Measurements from ENCODE around the gene TMTC2. TPM values are rescaled to one million over a fixed set of nuclear protein-coding genes. Genes with fewer than 3 reads are reported as not detected.
"Not testable (repeated sequence)": the region's sequence is repeated elsewhere in the genome, so short reads cannot be mapped to it uniquely, and the experiment has no call there.

Gene TMTC2
- total RNA-seq, 2 experiments from 2014 or later = 2.6 to 3.4 TPM

GRCh38 chr12:82780517-82780916 lies 93.8 kb downstream of the TMTC2 start:
- Mint-ChIP-seq H3K4me3 (no peak overlapping the region), H3K27ac (no peak overlapping the region), H3K27me3 (no peaks in the 10 kb centered on the region), H3K36me3 (no peaks in the 10 kb centered on the region), H3K4me1 (ENCODE audit: low read depth) (no peaks in the 10 kb centered on the region), H3K9me3 (no peaks in the 10 kb centered on the region)
- ChIA-PET POLR2A (no interaction called here), CTCF (interaction anchor here (0.7 kb wide), 1 partner anchor 1856 kb away, joined by 3 read pairs; no protein-coding TSS in a partner anchor)
- intact Hi-C loops (cut with micrococcal nuclease) = no loop called here
- no peak for DNase-seq

- CTCF ChIA-PET = interaction anchor here (0.7 kb wide), 1 partner anchor 1855 kb away, joined by 3 read pairs; no protein-coding TSS in a partner anchor
- Mint-ChIP-seq H3K27ac (no peak overlapping the region), H3K4me3 (no peak overlapping the region), H3K36me3 (no peaks in the 10 kb centered on the region), H3K9me3 (no peaks in the 10 kb centered on the region), H3K4me1 (ENCODE audit: low read depth) (no peaks in the 10 kb centered on the region), H3K27me3 (no peaks in the 10 kb centered on the region)
- no peak for DNase-seq
- POLR2A ChIA-PET = no interaction called here
- intact Hi-C loops (cut with micrococcal nuclease) = no loop called here
These were observed 94.7 kb downstream of the TMTC2 start for GRCh38 chr12:82781309-82781997.

DNA sequence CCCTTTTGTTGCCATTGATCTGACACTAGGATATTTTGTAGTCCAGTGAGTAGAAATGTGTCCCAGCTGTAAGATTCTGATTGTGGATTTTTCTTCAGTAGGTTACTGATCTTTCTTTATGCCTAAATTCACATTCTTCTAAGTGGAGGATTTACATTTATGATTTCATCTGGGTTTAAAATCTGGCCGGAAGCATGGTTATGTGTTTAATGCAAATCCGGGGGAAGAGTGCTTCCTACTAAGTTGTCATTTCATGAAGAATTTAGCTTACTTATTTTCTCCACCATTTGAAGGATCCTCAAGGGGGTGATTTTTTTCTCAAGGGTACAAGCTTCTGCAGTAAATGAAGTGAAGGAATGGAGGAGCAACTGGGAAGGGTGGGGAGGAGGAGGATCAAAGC lies 96.7 kb downstream of the TMTC2 start:
- Mint-ChIP-seq H3K27me3 (no peaks in the 10 kb centered on the region), H3K36me3 (peaks cover 2% of the 10 kb centered on the region), H3K4me1 (ENCODE audit: low read depth) (no peaks in the 10 kb centered on the region), H3K4me3 (no peak overlapping the region), H3K9me3 (no peaks in the 10 kb centered on the region), H3K27ac (no peak overlapping the region)
- ChIA-PET POLR2A (no interaction called here), CTCF (interaction anchor here (1.4 kb wide), 1 partner anchor 98 kb away, joined by 4 read pairs; no protein-coding TSS in a partner anchor)
- no peak for DNase-seq
- intact Hi-C loops (cut with micrococcal nuclease) = no loop called here

DNA sequence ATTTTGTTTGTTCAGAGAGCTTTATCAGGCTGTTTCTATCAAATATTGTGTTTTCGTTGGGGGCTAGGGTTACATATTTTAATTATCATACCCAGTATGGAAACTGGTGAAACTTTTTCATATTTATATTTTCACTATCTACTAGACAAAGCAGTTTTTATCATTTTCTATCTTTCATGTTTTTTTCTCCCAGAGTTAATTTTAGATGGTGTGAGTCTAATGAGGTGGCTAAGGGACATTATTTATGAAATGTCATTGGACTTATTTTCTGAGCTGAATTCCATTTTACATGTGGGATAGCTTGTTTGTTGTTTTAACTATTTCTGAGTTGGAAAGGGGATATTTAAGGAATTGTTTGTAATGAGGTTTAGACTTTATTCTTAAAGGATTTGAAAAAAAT lies 100.3 kb downstream of the TMTC2 start:
- CTCF ChIA-PET = interaction anchor here (0.7 kb wide), 1 partner anchor 1000 kb away, joined by 3 read pairs; no protein-coding TSS in a partner anchor
- POLR2A ChIA-PET = no interaction called here
- Mint-ChIP-seq H3K27me3 (no peaks in the 10 kb centered on the region), H3K4me1 (ENCODE audit: low read depth) (no peaks in the 10 kb centered on the region), H3K9me3 (no peaks in the 10 kb centered on the region), H3K27ac (no peak overlapping the region), H3K4me3 (no peak overlapping the region), H3K36me3 (peaks cover 2% of the 10 kb centered on the region)
- DNase-seq = no peak
- intact Hi-C loops (cut with micrococcal nuclease) = no loop called here

DNA sequence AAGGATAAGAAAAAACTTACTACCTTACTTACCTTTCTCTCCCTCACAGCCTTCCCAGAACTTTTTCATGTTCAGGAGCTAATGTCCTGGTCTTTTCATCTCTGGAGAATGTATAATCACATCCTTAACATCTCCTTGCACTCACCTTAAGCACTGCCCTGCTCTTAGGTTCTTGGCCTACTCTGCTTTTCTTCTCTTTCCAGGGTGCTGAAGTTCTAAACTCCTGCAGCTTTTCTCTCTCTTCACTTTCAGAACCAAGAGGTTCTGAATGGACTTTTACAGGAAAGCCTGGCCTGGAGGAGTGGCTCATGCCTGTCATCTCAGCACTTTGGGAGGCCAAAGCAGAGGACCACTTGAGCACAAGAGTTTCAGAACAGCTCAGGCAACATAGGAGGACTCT lies 101.9 kb downstream of the TMTC2 start:
- Mint-ChIP-seq H3K36me3 (peaks cover 2% of the 10 kb centered on the region), H3K27me3 (no peaks in the 10 kb centered on the region), H3K9me3 (no peaks in the 10 kb centered on the region), H3K4me1 (ENCODE audit: low read depth) (no peaks in the 10 kb centered on the region), H3K4me3 (no peak overlapping the region), H3K27ac (no peak overlapping the region)
- no peak for DNase-seq
- intact Hi-C loops (cut with micrococcal nuclease) = no loop called here
- CTCF ChIA-PET = interaction anchor here (0.8 kb wide), 1 partner anchor 640 kb away, joined by 3 read pairs; no protein-coding TSS in a partner anchor
- POLR2A ChIA-PET = no interaction called here

DNA sequence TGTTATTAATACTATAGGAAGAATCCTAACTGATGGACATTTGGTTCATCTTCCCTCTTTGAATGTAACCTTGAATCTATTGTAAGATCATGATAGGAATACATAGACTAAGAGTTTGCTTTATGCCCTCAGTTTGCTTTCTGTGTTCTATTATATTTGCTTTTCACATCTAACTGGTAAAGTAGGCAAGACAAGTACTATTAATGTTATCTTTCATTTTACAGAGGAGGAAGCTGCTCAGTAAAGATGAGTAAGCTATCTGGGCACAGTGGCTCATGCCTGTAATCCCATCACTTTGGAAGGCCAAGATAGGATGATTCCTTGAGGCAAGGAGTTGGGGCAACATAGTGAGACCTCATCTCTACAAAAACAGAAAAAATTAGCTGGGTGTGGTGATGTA lies 103.0 kb downstream of the TMTC2 start:
- Mint-ChIP-seq H3K36me3 (peaks cover 2% of the 10 kb centered on the region), H3K4me1 (ENCODE audit: low read depth) (no peaks in the 10 kb centered on the region), H3K27ac (no peak overlapping the region), H3K27me3 (no peaks in the 10 kb centered on the region), H3K4me3 (no peak overlapping the region), H3K9me3 (no peaks in the 10 kb centered on the region)
- intact Hi-C loops (cut with micrococcal nuclease) = no loop called here
- no peak for DNase-seq
- CTCF ChIA-PET = no interaction called here
- POLR2A ChIA-PET = no interaction called here

DNA sequence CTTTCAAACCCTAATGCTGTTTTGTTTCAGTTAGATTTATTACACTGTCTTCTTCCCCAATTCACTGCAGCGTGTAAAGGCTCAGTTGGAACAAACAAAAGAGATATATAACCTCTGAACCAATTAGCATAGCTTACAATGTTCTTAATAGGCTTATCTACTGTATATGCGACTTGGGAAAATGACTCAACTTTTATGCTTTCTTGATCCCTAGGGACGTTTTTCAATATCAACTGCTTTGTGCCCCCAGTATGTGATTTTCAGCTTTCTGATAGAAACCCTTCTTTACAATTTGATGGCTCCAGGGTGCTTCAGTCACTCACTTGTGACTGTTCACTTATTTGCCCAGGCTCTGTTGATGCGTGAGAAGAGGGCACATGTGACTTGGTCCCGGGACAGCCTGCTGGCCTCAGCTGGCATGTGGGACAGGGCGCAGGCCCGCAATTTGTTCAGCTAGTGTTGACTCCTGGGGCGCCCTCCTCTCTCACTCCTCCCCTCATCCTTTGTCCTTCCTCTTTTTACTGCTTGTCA lies 107.1 kb downstream of the TMTC2 start:
- H3K36me3 Mint-ChIP-seq = no peaks in the 10 kb centered on the region
- H3K4me3 Mint-ChIP-seq = no peak overlapping the region
- POLR2A ChIA-PET = no interaction called here
- DNase-seq = no peak
- H3K9me3 Mint-ChIP-seq = no peaks in the 10 kb centered on the region
- H3K4me1 Mint-ChIP-seq (ENCODE audit: low read depth) = no peaks in the 10 kb centered on the region
- H3K27me3 Mint-ChIP-seq = no peaks in the 10 kb centered on the region
- intact Hi-C loops (cut with micrococcal nuclease) = no loop called here
- CTCF ChIA-PET = no interaction called here
- no peak overlapping the region for H3K27ac Mint-ChIP-seq

- CTCF ChIA-PET = no interaction called here
- Mint-ChIP-seq H3K4me3 (no peak overlapping the region), H3K9me3 (no peaks in the 10 kb centered on the region), H3K36me3 (peaks cover 3% of the 10 kb centered on the region), H3K27me3 (no peaks in the 10 kb centered on the region), H3K27ac (no peak overlapping the region), H3K4me1 (ENCODE audit: low read depth) (no peaks in the 10 kb centered on the region)
- DNase-seq = no peak
- intact Hi-C loops (cut with micrococcal nuclease) = no loop called here
- POLR2A ChIA-PET = no interaction called here
These were observed 110.8 kb downstream of the TMTC2 start for GRCh38 chr12:82797480-82797879.

GRCh38 chr12:82800185-82800584 lies 113.5 kb downstream of the TMTC2 start:
- no peak for DNase-seq
- Mint-ChIP-seq H3K27ac (no peak overlapping the region), H3K27me3 (no peaks in the 10 kb centered on the region), H3K9me3 (no peaks in the 10 kb centered on the region), H3K4me3 (no peak overlapping the region), H3K4me1 (ENCODE audit: low read depth) (no peaks in the 10 kb centered on the region), H3K36me3 (peaks cover 3% of the 10 kb centered on the region)
- intact Hi-C loops (cut with micrococcal nuclease) = no loop called here
- POLR2A ChIA-PET = no interaction called here
- CTCF ChIA-PET = interaction anchor here (1.0 kb wide), 1 partner anchor 114 kb away, joined by 4 read pairs; no protein-coding TSS in a partner anchor

DNA sequence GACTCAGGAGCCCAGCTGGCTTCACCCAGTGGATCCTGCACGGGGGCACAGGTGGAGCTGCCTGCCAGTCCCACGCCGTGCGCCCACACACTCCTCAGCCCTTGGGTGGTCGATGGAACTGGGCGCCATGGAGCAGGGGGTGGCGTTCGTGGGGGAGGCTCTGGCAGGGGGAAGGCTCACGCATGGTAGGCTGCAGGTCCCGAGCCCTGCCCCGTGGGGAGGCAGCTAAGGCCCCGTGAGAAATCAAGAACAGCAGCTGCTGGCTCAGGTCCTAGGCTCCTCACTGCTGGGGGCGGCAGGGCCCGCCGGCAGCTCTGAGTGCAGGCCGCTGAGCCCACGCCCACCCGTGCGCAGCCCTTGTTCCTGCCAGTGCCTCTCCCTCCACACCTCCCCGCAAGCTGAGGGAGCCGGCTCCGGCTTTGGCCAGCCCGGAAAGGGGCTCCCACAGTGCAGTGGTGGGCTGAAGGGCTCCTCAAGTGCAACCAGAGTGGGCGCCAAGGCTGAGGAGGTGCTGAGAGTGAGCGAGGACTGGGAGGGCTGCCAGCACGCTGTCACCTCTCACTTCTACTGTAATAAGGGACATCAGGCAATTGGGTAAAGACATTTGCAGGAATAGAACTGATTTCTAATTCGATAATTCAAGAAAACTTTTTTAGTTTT lies 115.4 kb downstream of the TMTC2 start:
- H3K27me3 Mint-ChIP-seq = no peaks in the 10 kb centered on the region
- no peaks in the 10 kb centered on the region for H3K4me1 Mint-ChIP-seq (ENCODE audit: low read depth)
- no peak overlapping the region for H3K4me3 Mint-ChIP-seq
- ChIA-PET CTCF (no interaction called here), POLR2A (no interaction called here)
- no peak for DNase-seq
- intact Hi-C loops (cut with micrococcal nuclease) = no loop called here
- H3K9me3 Mint-ChIP-seq = no peaks in the 10 kb centered on the region
- no peak overlapping the region for H3K27ac Mint-ChIP-seq
- H3K36me3 Mint-ChIP-seq = peaks cover 3% of the 10 kb centered on the region

DNA sequence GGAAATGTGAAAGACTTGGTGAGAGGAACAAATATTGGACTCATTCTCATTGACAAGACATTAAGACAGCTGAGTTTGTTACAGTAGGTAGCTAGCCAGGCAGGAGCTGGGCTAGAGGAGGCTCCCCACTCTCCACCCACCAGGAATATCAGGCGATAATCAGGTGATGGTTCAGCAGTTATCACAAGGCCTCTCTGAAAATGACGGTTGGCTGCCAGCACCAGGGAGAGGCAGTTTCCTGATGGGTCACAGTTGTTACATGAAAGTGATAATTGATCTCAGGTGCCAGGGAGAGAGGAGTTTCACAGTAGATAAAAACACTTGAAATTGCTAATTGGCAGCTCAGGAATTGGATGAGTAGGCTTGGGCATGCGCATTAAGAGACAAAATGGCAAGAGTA lies 116.5 kb downstream of the TMTC2 start:
- ChIA-PET CTCF (no interaction called here), POLR2A (no interaction called here)
- Mint-ChIP-seq H3K27ac (no peak overlapping the region), H3K9me3 (no peaks in the 10 kb centered on the region), H3K36me3 (peaks cover 3% of the 10 kb centered on the region), H3K27me3 (no peaks in the 10 kb centered on the region), H3K4me3 (no peak overlapping the region), H3K4me1 (ENCODE audit: low read depth) (no peaks in the 10 kb centered on the region)
- no peak for DNase-seq
- intact Hi-C loops (cut with micrococcal nuclease) = no loop called here

DNA sequence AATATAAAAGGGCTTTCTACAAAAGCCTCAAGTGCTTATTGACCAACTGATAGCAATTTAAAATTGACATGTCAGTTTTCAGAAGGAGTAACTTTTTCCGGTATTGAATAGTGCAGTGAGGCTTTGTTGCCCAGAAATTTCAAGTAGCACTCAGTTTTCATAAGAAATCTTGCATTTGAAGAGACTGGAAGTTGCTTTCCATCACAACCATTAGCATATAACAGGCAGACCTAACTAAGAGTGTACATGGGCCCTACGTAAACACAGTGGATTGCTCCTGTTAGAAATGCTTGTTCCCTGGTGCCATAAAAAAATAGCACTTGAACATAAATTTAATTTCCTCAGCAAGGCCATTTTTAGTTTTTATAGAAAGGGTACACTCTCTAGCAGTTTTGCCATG lies 117.9 kb downstream of the TMTC2 start:
- Mint-ChIP-seq H3K36me3 (peaks cover 3% of the 10 kb centered on the region), H3K4me1 (ENCODE audit: low read depth) (no peaks in the 10 kb centered on the region), H3K27me3 (no peaks in the 10 kb centered on the region), H3K27ac (no peak overlapping the region), H3K9me3 (no peaks in the 10 kb centered on the region), H3K4me3 (no peak overlapping the region)
- no peak for DNase-seq
- ChIA-PET CTCF (no interaction called here), POLR2A (no interaction called here)
- intact Hi-C loops (cut with micrococcal nuclease) = no loop called here

DNA sequence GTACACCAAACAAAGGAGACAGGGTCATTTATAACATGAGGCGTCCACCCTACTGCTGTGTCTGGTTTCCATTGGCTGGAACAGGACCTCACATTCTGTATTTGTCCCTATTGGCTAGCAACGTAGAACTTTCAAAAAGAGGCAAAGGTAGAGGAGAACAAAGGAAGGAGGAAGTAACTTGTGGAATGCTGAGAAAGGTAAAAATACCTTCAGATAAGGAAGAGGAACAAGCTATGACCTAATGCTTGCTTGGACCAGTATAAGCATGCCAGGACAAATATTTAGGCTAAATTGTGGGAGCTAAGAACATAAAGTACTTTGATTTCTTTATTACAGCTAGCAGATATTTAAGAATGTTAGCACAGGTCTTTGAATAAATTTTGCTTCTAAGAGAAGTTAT lies 118.3 kb downstream of the TMTC2 start:
- H3K9me3 Mint-ChIP-seq; POLR2A ChIA-PET; intact Hi-C loops (cut with micrococcal nuclease); H3K4me3 Mint-ChIP-seq; H3K36me3 Mint-ChIP-seq; DNase-seq; H3K27me3 Mint-ChIP-seq; H3K27ac Mint-ChIP-seq; H3K4me1 Mint-ChIP-seq (ENCODE audit: low read depth): not testable (repeated sequence)
- CTCF ChIA-PET = interaction anchor here (0.6 kb wide), 1 partner anchor 27 kb away, joined by 5 read pairs; no protein-coding TSS in a partner anchor
